DMS 273 treated with DMSO at 0.1 percent for 48 hours (cell line): Measurements from ENCODE around the gene SLFNL1.

Experiments used
- DNase-seq: peaks from one replicate; lab custom pipeline; 2025; lab: John Stamatoyannopoulos, UW

Gene SLFNL1

DNA sequence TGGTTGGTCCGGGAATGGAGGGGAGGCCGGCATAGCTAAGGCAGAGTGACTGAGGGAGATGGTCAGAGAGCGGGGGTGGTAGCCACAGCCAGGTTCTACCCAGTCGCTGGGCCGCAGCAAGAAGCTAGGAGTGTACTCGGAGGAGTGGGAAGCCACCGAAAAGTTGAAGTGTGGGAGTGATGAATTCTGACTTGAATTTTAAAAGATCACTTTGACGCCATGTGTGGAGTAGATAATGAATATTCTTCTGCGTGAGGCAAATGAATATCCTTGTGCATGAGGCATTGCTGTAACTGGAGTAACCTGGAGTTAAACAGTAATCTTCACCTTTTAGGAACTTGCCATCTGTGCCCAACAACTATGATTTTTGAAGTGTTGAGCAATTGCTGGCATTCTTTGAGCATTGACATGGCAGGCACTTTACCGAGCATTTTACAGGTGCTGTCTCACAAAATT lies 35.2 kb downstream of the SLFNL1 start:
- DNase-seq, result no peak

- no peak for DNase-seq
Observed at GRCh38 chr1:40985875-40986274, 35.6 kb downstream of the SLFNL1 start.

DNA sequence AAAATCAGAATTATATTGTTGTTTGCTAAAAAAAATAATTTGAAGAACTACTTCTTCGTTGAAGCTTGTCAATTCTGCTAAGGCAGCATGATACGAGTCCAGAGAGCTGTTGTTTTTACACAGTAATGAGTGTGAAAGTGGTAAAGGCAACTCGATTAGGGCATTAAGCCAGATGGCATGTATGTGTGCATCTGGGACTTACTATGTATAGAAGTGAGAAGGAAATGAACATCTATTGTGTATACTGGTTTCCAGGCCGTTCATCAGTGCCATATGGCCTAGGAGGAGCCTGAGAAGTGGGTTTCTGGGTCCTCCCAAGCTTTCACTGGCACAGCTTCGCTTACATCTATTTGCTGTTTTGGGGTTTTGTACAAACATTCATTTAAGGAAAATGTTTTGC lies 36.4 kb downstream of the SLFNL1 start:
- DNase-seq, result peak; percentile 100

DNA sequence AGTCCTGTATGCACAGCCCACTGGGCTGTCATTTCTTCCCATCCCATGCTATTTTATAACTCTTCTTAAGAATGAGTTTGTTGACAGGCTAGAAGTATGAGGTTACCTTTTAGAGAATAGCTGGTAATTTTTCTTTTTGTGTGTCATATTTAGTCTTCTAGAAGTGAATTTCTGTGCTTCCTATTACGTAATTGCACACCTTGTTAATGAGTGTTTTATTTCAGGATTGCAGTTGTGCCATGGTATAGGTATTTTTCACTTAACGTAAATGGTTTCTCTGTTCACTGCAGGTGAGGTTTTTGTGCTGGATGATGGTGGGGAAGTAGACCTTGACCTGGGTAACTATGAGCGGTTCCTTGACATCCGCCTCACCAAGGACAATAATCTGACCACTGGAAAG lies 37.0 kb downstream of the SLFNL1 start:
- no peak for DNase-seq

- no peak for DNase-seq
Observed at GRCh38 chr1:40984066-40984465, 37.5 kb downstream of the SLFNL1 start.

- no peak for DNase-seq
Observed at GRCh38 chr1:40983286-40983685, 38.2 kb downstream of the SLFNL1 start.

- no peak for DNase-seq
Observed at GRCh38 chr1:40982721-40983120, 38.8 kb downstream of the SLFNL1 start.

GRCh38 chr1:40981691-40982448 lies 39.7 kb downstream of the SLFNL1 start:
- DNase-seq, result no peak

DNA sequence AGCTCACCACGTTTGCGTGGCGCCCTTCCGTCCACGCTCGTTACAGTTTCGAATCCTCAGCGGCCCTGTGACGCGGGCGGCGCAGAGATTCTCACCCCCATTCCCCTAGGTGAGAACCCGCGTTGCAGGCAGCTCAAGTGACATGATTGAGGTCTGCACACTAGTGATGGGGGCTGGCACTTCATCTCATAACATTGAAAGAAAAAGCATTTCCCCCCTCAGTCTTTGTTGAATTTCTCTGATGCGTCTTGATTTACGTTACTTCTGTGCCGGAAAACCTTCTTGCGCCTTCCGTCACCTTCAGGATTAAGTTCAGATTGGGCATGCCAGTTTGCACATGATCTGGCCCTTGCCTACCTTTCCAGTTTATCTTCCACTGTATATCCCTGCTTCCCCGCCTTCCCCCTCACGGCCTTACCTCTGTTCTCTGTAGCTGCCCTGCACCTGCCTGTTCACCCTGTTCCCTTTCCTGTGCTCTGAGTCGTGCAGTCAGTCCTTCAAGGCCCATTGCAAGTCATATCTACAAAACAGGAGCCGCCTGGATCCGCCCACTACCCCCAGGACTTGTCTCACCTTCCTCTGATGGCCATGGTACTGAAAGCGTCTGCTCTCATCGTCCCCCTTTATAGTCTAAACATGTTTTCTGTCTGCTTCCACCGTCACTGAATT lies 40.9 kb downstream of the SLFNL1 start:
- DNase-seq, result peak; percentile 98

GRCh38 chr1:40980068-40980452 lies 41.5 kb downstream of the SLFNL1 start:
- no peak for DNase-seq

GRCh38 chr1:40979241-40980067 lies 42.1 kb downstream of the SLFNL1 start, which contains the start of gene CTPS1:
Gene CTPS1 (plus strand): TSS chr1:40979696. CDS start chr1:40983291, 3,595 bp downstream.
- DNase-seq, result peak; percentile 100

DNA sequence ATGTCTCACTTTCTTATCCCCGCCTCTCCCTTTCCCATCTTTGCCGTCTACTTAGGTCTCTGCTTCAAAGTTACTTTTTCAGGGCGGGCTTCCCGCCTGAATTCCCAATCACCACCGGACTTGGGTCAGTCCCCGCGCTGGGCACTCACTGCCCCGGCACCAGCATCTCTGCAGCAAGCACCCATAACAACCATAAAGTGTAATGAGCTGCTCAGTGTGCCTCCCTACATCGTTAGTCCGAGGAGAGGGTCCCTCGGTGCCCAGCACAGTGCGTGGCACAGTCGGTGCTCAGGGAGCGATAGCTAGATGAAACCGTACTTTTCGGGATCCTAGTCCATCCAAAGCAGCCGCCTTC lies 42.7 kb downstream of the SLFNL1 start:
- DNase-seq, result no peak

DNA sequence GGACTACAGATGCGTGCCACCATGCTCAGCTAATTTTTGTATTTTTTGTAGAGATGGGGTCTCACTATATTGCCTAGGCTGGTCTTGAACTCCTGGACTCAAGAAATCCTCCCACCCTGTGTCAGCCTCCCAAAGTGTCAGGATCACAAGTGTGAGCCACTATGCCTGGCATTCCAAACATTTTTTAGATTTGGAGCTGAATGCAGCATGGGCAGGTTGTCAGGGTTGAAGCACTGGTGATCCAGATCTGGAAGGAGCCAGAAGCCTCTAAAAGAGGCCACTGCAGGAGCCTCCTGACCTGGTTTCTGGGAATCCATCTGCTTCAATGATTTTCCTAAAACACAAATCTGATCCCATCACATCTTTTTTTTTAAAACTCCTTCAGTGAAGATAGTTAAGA lies 43.8 kb downstream of the SLFNL1 start:
- no peak for DNase-seq

DNA sequence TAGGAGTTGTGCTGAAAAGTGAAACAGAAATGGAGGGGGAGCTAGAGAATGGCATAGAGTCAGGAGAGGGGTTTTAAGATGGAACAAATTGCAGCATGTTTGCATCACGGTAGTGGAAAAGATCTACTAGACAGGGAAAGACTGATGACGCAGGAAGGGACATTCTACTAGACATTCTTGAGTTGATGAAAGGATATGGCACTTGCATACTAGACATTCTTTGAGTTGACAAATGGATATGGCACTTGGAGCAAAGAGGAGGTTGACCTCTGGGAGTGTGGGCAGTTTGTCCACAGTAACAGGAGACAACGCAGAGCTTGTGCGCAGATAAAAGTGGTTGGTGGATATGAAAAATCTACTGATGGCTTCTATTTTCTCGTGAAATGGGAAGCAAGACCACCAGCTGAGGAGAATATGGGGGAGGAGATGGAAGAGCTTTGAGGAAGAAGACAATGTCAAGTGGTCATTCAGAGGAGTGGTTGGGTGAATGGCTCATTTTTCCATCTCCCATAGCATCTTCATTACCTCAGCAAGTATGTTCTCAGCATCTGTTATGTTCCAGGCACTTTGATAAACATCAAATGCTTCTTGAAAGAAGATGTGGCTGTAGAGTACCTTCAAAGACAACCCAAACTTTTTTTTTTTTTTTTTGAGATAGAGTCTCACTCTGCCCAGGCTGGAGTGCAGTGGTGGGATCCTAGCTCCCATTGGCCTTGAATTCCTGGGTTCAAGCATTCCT lies 44.4 kb downstream of the SLFNL1 start:
- DNase-seq, result no peak

GRCh38 chr1:40974945-40975344 lies 46.6 kb downstream of the SLFNL1 start:
- DNase-seq, result no peak

- DNase-seq, result no peak
Observed at GRCh38 chr1:40973912-40974311, 47.6 kb downstream of the SLFNL1 start.

GRCh38 chr1:40971966-40972365 lies 49.6 kb downstream of the SLFNL1 start:
- no peak for DNase-seq

- no peak for DNase-seq
Observed at GRCh38 chr1:40969445-40969844, 52.1 kb downstream of the SLFNL1 start.

DNA sequence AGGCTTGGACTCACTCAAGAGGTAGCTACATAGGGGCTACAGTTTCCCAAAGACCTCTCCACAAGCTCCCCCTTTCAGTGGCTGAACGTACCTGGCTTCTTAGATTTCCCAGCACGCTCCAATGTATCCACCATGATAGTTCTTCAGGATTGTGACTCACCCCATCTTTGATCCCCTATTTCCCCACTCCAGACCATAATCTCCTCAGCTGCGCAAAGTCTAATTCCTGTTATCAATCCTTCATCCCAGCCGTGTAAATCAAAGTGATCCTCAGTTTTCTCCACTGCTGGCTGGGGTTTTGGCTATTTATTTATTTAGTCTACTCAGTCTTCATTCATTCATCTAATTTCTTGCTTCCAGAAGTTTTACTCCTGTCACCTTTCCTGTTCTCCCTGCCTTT lies 55.1 kb downstream of the SLFNL1 start:
- DNase-seq, result no peak
